GM19452 (cell line): ENCODE data around the gene RNF141.

Source experiments
- ATAC-seq: cut with Tn5 transposase; IDR thresholded peaks from one replicate; pipeline ENCODE4 v1.9.1; 2021; ENCODE audit not compliant: unreplicated experiment

Gene RNF141

GRCh38 chr11:10526974-10527918 is 13.7 kb downstream of the RNF141 start:
- ATAC-seq: peak; percentile 76

- ATAC-seq: no peak
Observed at GRCh38 chr11:10524471-10524870, 16.5 kb downstream of the RNF141 start.

- no peak for ATAC-seq
Observed at GRCh38 chr11:10522921-10523320, 18.1 kb downstream of the RNF141 start.

GRCh38 chr11:10522276-10522675 is 18.7 kb downstream of the RNF141 start:
- no peak for ATAC-seq

GRCh38 chr11:10520562-10520961 is 20.4 kb downstream of the RNF141 start:
- ATAC-seq: no peak

- ATAC-seq: no peak
Observed at GRCh38 chr11:10519630-10520029, 21.4 kb downstream of the RNF141 start.

GRCh38 chr11:10518891-10519290 is 22.1 kb downstream of the RNF141 start:
- ATAC-seq: no peak

GRCh38 chr11:10518123-10518522 is 22.9 kb downstream of the RNF141 start:
- ATAC-seq: no peak

GRCh38 chr11:10515418-10515817 is 25.6 kb downstream of the RNF141 start:
- no peak for ATAC-seq

GRCh38 chr11:10514709-10515108 is 26.3 kb downstream of the RNF141 start:
- no peak for ATAC-seq

- no peak for ATAC-seq
Observed at GRCh38 chr11:10514202-10514601, 26.8 kb downstream of the RNF141 start.

- no peak for ATAC-seq
Observed at GRCh38 chr11:10511181-10511621, 29.8 kb downstream of the RNF141 start.

- no peak for ATAC-seq
Observed at GRCh38 chr11:10506008-10506370, 35.0 kb downstream of the RNF141 start.

GRCh38 chr11:10505278-10506007 is 35.5 kb downstream of the RNF141 start:
- ATAC-seq: no peak

GRCh38 chr11:10504490-10504889 is 36.5 kb downstream of the RNF141 start:
- no peak for ATAC-seq

- ATAC-seq: no peak
Observed at GRCh38 chr11:10503777-10504480, 37.1 kb downstream of the RNF141 start.

GRCh38 chr11:10503221-10503620 is 37.8 kb downstream of the RNF141 start:
- no peak for ATAC-seq

- ATAC-seq: no peak
Observed at GRCh38 chr11:10502770-10503169, 38.2 kb downstream of the RNF141 start.

GRCh38 chr11:10502065-10502680 is 38.8 kb downstream of the RNF141 start:
- no peak for ATAC-seq

- no peak for ATAC-seq
Observed at GRCh38 chr11:10500757-10501684, 40.0 kb downstream of the RNF141 start.
